Measurements from ENCODE around the gene GRK4. TPM values are rescaled to one million over a fixed set of nuclear protein-coding genes. Genes with fewer than 3 reads are reported as not detected.

The GRK4 gene
- 3.8 and 6.5 TPM in 2 replicates for total RNA-seq

DNA sequence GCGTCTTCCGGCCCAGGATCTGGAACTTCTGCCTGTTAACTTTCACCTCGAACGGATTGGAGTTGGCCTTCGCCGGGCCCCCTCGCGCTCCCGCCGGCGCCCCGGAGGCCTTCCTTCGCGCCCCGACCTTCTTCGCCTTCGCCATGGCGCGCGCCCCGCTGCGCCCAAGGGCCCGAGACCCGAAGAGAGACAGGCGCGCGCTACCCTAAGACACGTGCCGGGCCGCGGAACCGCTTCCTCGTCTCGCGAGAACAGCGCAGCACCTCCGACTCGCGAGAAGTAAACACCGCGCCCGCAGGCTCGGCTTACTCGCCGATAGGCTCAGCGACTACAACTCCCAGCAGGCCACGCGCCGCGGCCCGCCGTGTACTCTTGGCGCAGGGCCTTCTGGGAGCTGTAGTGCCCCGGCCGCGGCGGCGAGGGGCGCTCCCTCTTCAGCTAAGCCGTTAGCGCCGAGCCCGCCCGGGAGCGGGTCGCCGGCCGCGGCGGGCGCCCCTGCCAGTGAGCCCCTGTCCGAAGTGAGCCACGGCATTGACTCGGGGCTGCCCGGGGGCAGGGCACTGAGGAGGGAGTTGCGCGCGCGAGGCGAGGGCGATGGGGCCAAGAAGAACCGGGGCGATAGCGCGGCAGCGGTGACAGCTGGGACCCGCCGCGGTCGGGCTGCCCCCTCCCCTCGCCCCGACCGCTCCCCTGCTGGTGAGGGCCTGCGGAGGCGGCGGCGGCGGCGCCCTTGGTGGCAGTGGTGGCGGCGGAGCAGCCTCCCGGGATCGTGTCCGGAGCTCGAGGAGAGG is at the start of gene GRK4, which contains the start of gene NOP14:
GRK4 (plus strand) TSS at position 397 of the 791 bp plus-strand sequence. CDS start 500 bp downstream, outside the sequence.
NOP14 (minus strand) TSS at position 232 of the 791 bp plus-strand sequence; CDS start at position 145, 87 bp downstream.

DNA sequence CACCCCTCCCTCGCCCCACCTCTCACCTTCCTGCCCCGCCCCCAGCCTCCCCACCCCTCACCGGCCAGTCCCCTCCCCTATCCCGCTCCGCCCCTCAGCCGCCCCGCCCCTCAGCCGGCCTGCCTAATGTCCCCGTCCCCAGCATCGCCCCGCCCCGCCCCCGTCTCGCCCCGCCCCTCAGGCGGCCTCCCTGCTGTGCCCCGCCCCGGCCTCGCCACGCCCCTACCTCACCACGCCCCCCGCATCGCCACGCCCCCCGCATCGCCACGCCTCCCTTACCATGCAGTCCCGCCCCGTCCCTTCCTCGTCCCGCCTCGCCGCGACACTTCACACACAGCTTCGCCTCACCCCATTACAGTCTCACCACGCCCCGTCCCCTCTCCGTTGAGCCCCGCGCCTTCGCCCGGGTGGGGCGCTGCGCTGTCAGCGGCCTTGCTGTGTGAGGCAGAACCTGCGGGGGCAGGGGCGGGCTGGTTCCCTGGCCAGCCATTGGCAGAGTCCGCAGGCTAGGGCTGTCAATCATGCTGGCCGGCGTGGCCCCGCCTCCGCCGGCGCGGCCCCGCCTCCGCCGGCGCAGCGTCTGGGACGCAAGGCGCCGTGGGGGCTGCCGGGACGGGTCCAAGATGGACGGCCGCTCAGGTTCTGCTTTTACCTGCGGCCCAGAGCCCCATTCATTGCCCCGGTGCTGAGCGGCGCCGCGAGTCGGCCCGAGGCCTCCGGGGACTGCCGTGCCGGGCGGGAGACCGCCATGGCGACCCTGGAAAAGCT is 110.9 kb downstream of the GRK4 start, which contains the start of the genes HTT and HTT-AS:
HTT (plus strand) TSS at position 604 of the 768 bp plus-strand sequence; CDS start at position 749, 145 bp downstream.
HTT-AS (minus strand) TSS at position 461 of the 768 bp plus-strand sequence.

Other genes with a start within 250 kb of the GRK4 start
- gene TNIP2, start 207.2 kb upstream of the GRK4 start, total RNA-seq: 38.0 and 45.7 TPM in 2 replicates
- gene SH3BP2, start 170.5 kb upstream of the GRK4 start, total RNA-seq: 12.2 and 19.1 TPM in 2 replicates
- gene ADD1, start 119.7 kb upstream of the GRK4 start, total RNA-seq: 110 and 195 TPM in 2 replicates
- 22.0 and 34.8 TPM in 2 replicates for gene NOP14, start 165 bp upstream of the GRK4 start, total RNA-seq
- gene HTT-AS, start 111.0 kb downstream of the GRK4 start, total RNA-seq: not detected in 2 replicates
- 49.9 and 63.8 TPM in 2 replicates for gene HTT, start 111.1 kb downstream of the GRK4 start, total RNA-seq

Data from smooth muscle cell of the umbilical artery (primary cell).